Measurements from ENCODE around the gene DIMT1.

The DIMT1 gene

DNA sequence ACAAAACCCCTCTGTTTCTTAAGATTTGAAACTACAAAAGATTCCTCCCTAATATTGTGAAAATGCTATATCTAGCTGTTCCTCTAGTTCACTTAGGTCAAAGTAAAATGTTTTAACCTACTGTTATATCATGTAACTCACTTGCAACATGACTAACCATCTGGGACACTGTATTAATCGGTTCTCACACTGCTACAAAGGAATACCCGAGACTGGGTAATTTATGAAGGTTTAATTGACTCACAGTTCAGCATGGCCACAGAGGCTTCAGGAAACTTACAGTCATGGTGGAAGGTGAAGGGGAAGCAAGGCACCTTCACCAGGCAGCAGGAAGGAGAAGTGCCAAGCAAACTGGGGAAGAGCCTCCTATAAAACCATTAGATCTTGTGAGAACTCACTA lies 34.7 kb downstream of the DIMT1 start:
- no peak for DNase-seq

DNA sequence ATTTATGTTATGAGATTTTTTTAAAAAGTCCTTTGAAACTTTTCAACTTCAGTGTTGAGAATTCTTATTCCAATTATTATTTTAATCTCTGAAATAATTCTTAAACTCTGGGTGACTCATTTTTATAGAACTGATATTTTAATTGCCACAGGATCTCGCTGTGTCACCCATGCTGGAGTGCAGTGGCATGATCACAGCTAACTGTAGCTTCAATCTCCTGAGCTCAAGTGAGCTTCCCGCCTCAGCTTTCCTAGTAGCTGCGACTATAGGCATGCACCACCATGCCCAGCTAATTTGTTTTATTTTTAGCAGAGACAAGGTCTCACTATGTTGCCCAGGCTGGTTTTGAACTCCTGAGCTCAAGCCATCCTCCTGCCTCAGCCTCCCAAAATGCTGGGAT lies 41.0 kb downstream of the DIMT1 start:
- DNase-seq: no peak

- DNase-seq: peak; percentile 48
Observed at GRCh38 chr5:62354028-62354874, 49.5 kb downstream of the DIMT1 start.

- DNase-seq: no peak
Observed at GRCh38 chr5:62348723-62349481, 54.8 kb downstream of the DIMT1 start.

DNA sequence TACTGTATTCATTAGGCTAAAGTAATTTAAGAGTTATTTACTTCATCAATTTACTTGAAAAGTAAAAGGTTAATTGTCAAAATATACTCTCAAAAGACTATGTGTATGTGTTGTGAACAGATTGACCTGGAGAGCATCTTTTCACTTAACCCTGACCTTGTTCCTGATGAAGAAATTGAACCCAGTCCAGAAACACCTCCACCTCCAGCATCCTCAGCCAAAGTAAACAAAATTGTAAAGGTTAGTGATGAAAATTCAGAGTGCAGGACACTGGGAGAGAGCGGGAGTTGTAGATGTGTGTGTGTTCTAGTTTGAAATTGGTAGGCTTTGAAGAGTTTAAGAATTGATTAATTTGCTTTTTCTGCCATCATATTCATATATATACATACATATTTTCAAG lies 55.8 kb downstream of the DIMT1 start:
- no peak for DNase-seq

DNA sequence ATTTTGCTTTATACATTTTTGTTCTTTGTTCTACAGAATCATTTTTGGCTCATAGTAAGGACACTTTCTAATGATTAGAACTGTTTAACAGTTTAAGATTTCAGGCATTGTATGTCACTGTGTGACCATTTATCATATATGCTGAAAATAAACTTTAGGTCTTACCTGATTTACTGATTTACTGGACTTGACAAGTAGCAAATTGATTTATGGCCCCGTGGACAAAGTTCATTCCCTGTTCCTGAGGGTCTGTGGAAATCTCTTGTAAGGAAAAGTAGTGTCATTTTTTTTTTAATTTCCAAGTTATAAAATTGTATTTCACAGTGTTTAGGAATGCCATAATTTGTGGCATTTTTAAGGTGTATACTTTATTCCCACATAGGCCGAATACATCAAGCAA lies 57.0 kb downstream of the DIMT1 start:
- DNase-seq: no peak

DNA sequence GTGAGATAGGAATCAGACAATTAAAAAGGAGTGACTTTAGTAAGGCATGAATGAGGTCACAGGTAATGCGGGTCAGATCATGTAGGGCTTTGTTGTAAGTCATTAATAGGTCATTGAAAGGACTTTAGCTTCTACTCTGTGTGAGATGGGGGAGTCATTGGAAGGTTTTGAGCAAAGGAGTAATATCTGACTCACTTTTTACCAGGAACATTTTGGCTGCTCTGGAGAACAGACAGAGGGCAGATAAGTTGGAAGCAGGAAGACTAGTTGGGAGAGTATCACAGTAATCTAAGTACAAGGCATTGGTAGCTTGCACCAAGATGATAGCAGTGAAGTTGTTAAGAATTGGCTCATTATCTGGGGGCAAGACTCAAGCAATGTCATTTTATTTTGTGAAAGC lies 60.3 kb downstream of the DIMT1 start:
- peak; percentile 5 for DNase-seq

- DNase-seq: no peak
Observed at GRCh38 chr5:62342476-62342837, 61.2 kb downstream of the DIMT1 start.

GRCh38 chr5:62341783-62342475 lies 61.8 kb downstream of the DIMT1 start:
- no peak for DNase-seq

- no peak for DNase-seq
Observed at GRCh38 chr5:62340979-62341378, 62.7 kb downstream of the DIMT1 start.

- DNase-seq: no peak
Observed at GRCh38 chr5:62340392-62340791, 63.3 kb downstream of the DIMT1 start.

Measured in EL (cell line).